Cardiac fibroblast (primary cell): Measurements from ENCODE around the gene MYO15A.

Source experiments
- DNase-seq, 2 donors: peaks; one replicate each; pipeline versions ENCODE4 v3.0.0 to v3.0.0-alpha.2; 2010; ENCODE audit warnings: low read depth in 2 of 2
- H3K4me3 ChIP-seq, 2 donors: replicated peaks in 1 of 2; 1 replicate in 1 of 2; 2 replicates in 1 of 2; pipeline ENCODE4 v1.5.1; 2011; ENCODE audit warnings: low read depth in 2 of 2, low read length in 2 of 2, mild to moderate bottlenecking in 2 of 2, moderate library complexity in 1 of 2
- CTCF ChIP-seq: IDR thresholded peaks from one replicate; pipeline ENCODE4 v1.5.1; 2011; ENCODE audit warnings: low read depth, mild to moderate bottlenecking, low read length, inconsistent platforms

The MYO15A gene

GRCh38 chr17:18185391-18185790 is 76.8 kb downstream of the MYO15A start:
- TF ChIP-seq CTCF = no peak
- H3K4me3 ChIP-seq = peak overlapping the region; percentile 70 to 80
- DNase-seq = peak; percentile 42 to 59

GRCh38 chr17:18185832-18186626 is 77.5 kb downstream of the MYO15A start:
- DNase-seq = peak in 1 of 2 donors; percentile 54
- H3K4me3 ChIP-seq = peak overlapping the region; percentile 70 to 80
- no peak for TF ChIP-seq CTCF

GRCh38 chr17:18186627-18186982 is 78.0 kb downstream of the MYO15A start:
- H3K4me3 ChIP-seq = peak overlapping the region; percentile 70 to 80
- peak; percentile 27 to 83 for DNase-seq
- no peak for TF ChIP-seq CTCF

GRCh38 chr17:18187226-18187625 is 78.7 kb downstream of the MYO15A start:
- no peak for TF ChIP-seq CTCF
- peak overlapping the region; percentile 70 to 80 for H3K4me3 ChIP-seq
- DNase-seq = peak; percentile 3 to 19

- peak overlapping the region; percentile 70 to 80 for H3K4me3 ChIP-seq
- peak; percentile 47 to 63 for DNase-seq
- no peak for TF ChIP-seq CTCF
These were observed 79.5 kb downstream of the MYO15A start for GRCh38 chr17:18187821-18188761.

GRCh38 chr17:18190628-18191235 is 82.2 kb downstream of the MYO15A start:
- TF ChIP-seq CTCF = no peak
- H3K4me3 ChIP-seq = no peak overlapping the region
- DNase-seq = peak in 1 of 2 donors; percentile 9
